Measurements from ENCODE around the gene VSTM4.

VSTM4 gene

GRCh38 chr10:49056356-49056755, 59.0 kb downstream of the VSTM4 start:
- Mint-ChIP-seq H3K9me3 (peaks cover 9% of the 10 kb centered on the region), H3K27ac (peak overlapping the region in 2 of 3 experiments; percentile 9 to 65), H3K27me3 (ENCODE audit: low read depth) (peaks cover 4% of the 10 kb centered on the region), H3K4me3 (no peak overlapping the region), H3K36me3 (ENCODE audit: low read depth) (peaks cover 13% of the 10 kb centered on the region), H3K4me1 (peaks cover 51% of the 10 kb centered on the region)
- TF ChIP-seq CTCF (IDR thresholded peaks at IDR 0.05; ENCODE audit: unreplicated experiment in 3 of 3), result no peak

GRCh38 chr10:49055221-49055849, 60.0 kb downstream of the VSTM4 start:
- peaks cover 2% of the 10 kb centered on the region for H3K9me3 Mint-ChIP-seq
- peaks cover 4% of the 10 kb centered on the region for H3K27me3 Mint-ChIP-seq (ENCODE audit: low read depth)
- peak overlapping the region in 2 of 3 experiments; percentile 2 to 6 for H3K27ac Mint-ChIP-seq
- no peak overlapping the region for H3K4me3 Mint-ChIP-seq
- peaks cover 57% of the 10 kb centered on the region for H3K4me1 Mint-ChIP-seq
- H3K36me3 Mint-ChIP-seq (ENCODE audit: low read depth), result peaks cover 6% of the 10 kb centered on the region
- no peak for TF ChIP-seq CTCF (IDR thresholded peaks at IDR 0.05; ENCODE audit: unreplicated experiment in 3 of 3)

- Mint-ChIP-seq H3K27me3 (ENCODE audit: low read depth) (peaks cover 4% of the 10 kb centered on the region), H3K27ac (no peak overlapping the region), H3K4me3 (no peak overlapping the region), H3K4me1 (peaks cover 62% of the 10 kb centered on the region), H3K9me3 (no peaks in the 10 kb centered on the region), H3K36me3 (ENCODE audit: low read depth) (peaks cover 4% of the 10 kb centered on the region)
- no peak for TF ChIP-seq CTCF (IDR thresholded peaks at IDR 0.05; ENCODE audit: unreplicated experiment in 3 of 3)
Observed at GRCh38 chr10:49054753-49055152, 60.6 kb downstream of the VSTM4 start.

GRCh38 chr10:49053998-49054692, 61.2 kb downstream of the VSTM4 start:
- Mint-ChIP-seq H3K9me3 (no peaks in the 10 kb centered on the region), H3K27me3 (ENCODE audit: low read depth) (peaks cover 4% of the 10 kb centered on the region), H3K4me1 (peaks cover 68% of the 10 kb centered on the region), H3K4me3 (no peak overlapping the region), H3K36me3 (ENCODE audit: low read depth) (peaks cover 4% of the 10 kb centered on the region), H3K27ac (no peak overlapping the region)
- TF ChIP-seq CTCF (IDR thresholded peaks at IDR 0.05; ENCODE audit: unreplicated experiment in 3 of 3), result no peak

GRCh38 chr10:49053053-49053997, 62.0 kb downstream of the VSTM4 start:
- Mint-ChIP-seq H3K4me3 (no peak overlapping the region), H3K9me3 (no peaks in the 10 kb centered on the region), H3K36me3 (ENCODE audit: low read depth) (no peaks in the 10 kb centered on the region), H3K4me1 (peaks cover 62% of the 10 kb centered on the region), H3K27me3 (ENCODE audit: low read depth) (peaks cover 4% of the 10 kb centered on the region), H3K27ac (peak overlapping the region in 1 of 3 experiments; percentile 12)
- TF ChIP-seq CTCF (IDR thresholded peaks at IDR 0.05; ENCODE audit: unreplicated experiment in 3 of 3), result no peak

All from nephron (organoid).